ENCODE results near the gene DNAJB9.
"Not testable (repeated sequence)": the region's sequence is repeated elsewhere in the genome, so short reads cannot be mapped to it uniquely, and the experiment has no call there.

The DNAJB9 gene

GRCh38 chr7:108569381-108570145, at the start of gene DNAJB9, which contains the start of gene THAP5:
DNAJB9 (plus strand) TSS chr7:108569874; CDS start chr7:108571727, 1,853 bp downstream.
THAP5 (minus strand) TSS chr7:108569706; CDS start chr7:108569569, 137 bp downstream.
- FAIRE-seq = peak; percentile 82

GRCh38 chr7:108522780-108523179, 46.9 kb upstream of the DNAJB9 start:
- FAIRE-seq = no peak

GRCh38 chr7:108525327-108525984, 44.2 kb upstream of the DNAJB9 start:
- no peak for FAIRE-seq

- peak; percentile 87 for FAIRE-seq
Measured at GRCh38 chr7:108525985-108526767, 43.5 kb upstream of the DNAJB9 start, which contains the start of gene PNPLA8. PNPLA8 (minus strand) TSS chr7:108526135; CDS start chr7:108515491, 10,644 bp downstream.

GRCh38 chr7:108526768-108527017, 43.0 kb upstream of the DNAJB9 start:
- no peak for FAIRE-seq

GRCh38 chr7:108528183-108528712, 41.4 kb upstream of the DNAJB9 start:
- no peak for FAIRE-seq

GRCh38 chr7:108529341-108529740, 40.3 kb upstream of the DNAJB9 start:
- no peak for FAIRE-seq

- no peak for FAIRE-seq
Measured at GRCh38 chr7:108533712-108534111, 36.0 kb upstream of the DNAJB9 start.

GRCh38 chr7:108535257-108535656, 34.4 kb upstream of the DNAJB9 start:
- FAIRE-seq = no peak

- FAIRE-seq = no peak
Measured at GRCh38 chr7:108535744-108536143, 33.9 kb upstream of the DNAJB9 start.

- FAIRE-seq = no peak
Measured at GRCh38 chr7:108537229-108537628, 32.4 kb upstream of the DNAJB9 start.

GRCh38 chr7:108538236-108538635, 31.4 kb upstream of the DNAJB9 start:
- not testable (repeated sequence) for FAIRE-seq

GRCh38 chr7:108538685-108539084, 31.0 kb upstream of the DNAJB9 start:
- not testable (repeated sequence) for FAIRE-seq

- FAIRE-seq = no peak
Measured at GRCh38 chr7:108541478-108541877, 28.2 kb upstream of the DNAJB9 start.

- FAIRE-seq = not testable (repeated sequence)
Measured at GRCh38 chr7:108548141-108548896, 21.4 kb upstream of the DNAJB9 start.

- not testable (repeated sequence) for FAIRE-seq
Measured at GRCh38 chr7:108556665-108557064, 13.0 kb upstream of the DNAJB9 start.

GRCh38 chr7:108557191-108557590, 12.5 kb upstream of the DNAJB9 start:
- FAIRE-seq = no peak

- no peak for FAIRE-seq
Measured at GRCh38 chr7:108557617-108558016, 12.1 kb upstream of the DNAJB9 start.

GRCh38 chr7:108559253-108559652, 10.4 kb upstream of the DNAJB9 start:
- FAIRE-seq = no peak

- FAIRE-seq = no peak
Measured at GRCh38 chr7:108561047-108561619, 8.5 kb upstream of the DNAJB9 start.

- FAIRE-seq = no peak
Measured at GRCh38 chr7:108565987-108566386, 3.7 kb upstream of the DNAJB9 start.

GRCh38 chr7:108568801-108569380, 783 bp upstream of the DNAJB9 start:
- no peak for FAIRE-seq

All from TTC549 (cell line).